ENCODE data around the gene NINJ1.
"Not testable (repeated sequence)": the region's sequence is repeated elsewhere in the genome, so short reads cannot be mapped to it uniquely, and the experiment has no call there.

NINJ1 gene

GRCh38 chr9:93159601-93160471 is 25.8 kb upstream of the NINJ1 start:
- peak; percentile 48 for DNase-seq

- no peak for DNase-seq
These were observed 22.5 kb upstream of the NINJ1 start for GRCh38 chr9:93156475-93157008.

DNA sequence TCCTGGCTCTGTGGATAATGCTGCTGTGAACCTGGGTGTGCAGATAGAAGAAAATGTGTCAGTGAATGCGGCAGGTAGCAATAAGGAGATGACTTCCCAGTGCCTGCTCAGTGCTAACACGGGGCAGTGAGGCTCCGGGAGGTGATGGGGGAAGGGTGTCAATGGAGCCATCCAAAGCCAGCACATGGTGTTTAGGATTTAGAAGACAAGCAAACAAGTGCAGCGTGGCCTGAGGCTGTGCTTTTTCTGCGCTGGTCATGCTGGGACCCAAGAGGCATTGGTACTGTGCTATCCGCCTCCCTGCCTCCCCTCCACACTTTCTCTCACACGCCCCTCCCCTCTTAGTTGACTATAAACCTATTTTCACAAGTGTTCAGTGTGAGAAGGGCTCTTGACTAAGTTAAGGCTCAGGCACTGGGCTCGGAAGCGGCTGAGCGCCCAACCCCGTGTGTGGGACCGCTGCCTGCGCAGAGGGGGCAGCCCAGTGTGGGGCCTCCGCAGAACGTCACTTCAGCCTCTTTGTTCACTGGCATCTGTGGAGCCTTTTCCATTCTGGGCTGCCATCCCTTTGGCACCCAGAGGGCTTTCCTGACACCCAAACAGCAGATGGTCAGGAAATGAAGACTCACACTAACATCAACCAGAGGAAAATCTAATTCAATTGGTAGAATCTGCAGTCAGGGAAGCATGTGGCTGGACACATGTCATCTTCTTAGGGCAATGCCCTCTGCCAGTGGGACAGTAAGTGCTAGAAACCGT is 21.8 kb upstream of the NINJ1 start:
- DNase-seq = no peak

DNA sequence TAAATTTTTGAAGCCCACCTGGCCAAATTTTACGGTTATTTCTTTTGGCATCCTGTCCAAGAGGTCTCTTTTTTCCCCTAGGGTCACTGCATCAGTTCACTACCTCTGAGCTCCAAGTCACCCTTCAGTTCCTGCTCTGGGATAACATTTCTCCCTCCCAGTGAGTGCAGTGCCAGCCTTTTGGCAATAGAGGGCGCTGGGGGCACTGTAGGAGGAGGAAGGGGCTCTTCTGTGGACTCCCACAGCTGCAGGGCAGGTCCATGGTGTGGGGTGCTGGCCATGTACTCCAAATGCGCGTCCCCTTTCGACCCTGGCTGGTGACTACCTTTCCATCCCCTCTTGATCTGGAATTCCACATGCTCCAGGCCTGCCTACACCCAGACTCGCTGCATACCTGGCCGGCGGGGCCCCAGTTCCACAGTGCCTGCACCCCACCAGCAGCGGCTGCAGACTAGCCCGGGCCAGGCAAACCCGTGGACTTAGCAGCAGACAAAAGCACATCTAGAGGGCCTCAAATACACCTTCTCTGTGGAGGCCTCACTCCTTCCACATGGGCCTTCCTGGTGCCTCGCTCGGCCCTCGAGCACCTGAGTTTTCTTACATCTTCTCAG is 20.3 kb upstream of the NINJ1 start:
- DNase-seq = peak; percentile 34

DNA sequence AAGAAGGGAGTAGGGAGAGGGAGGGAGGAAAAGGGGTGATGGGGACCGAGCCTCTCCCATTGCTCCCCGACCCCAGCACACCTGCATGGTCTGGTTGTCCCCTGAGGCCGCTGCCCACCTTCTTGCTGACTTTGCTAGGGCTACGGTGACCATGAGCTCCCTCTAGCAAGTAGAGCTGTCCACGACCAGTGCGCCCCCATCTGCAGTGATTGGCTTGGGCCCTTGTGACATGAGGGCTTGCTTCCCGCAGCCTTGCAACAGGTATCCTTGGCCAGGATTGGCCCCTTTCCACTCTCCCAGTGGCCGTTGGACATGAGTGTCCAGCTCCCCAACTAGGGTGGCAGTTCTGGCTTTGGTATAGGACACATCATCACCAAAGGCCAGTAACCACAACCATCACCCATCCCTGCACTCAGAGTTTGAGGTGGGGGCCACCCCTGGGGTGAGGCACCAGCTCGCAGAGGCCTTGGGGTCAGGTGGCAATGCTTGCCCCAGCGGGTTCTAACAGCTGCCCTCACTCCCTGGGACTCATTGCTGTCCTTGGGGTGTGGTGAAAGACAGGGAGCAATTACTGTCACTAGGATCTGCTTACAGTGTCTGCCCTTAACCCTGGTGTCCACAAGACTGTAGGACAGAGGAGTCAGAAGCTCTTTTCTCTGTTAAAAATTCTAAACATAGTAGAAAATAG is 17.2 kb upstream of the NINJ1 start:
- DNase-seq = no peak

- no peak for DNase-seq
These were observed 15.3 kb upstream of the NINJ1 start for GRCh38 chr9:93149361-93149760.

DNA sequence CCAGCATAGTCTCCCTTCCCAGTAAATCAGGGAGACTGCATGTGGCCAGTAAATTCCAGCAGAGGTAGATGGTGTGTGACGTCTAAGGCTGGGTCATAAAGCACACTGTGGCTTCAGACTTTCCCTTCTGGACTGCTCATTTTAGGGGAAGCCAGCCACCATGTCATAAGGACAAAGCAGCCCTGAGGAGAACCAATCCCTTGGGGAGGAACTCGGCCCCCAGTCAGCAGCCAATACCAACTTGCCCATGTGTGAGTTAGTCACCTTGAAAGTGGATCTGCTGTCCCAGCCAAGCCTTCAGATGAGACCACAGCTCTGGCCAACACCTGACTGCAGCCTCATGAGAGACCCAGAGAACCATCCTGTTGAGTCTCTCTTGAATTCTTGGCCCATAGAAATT is 14.7 kb upstream of the NINJ1 start:
- DNase-seq = no peak

GRCh38 chr9:93147632-93148031 is 13.6 kb upstream of the NINJ1 start:
- no peak for DNase-seq

DNA sequence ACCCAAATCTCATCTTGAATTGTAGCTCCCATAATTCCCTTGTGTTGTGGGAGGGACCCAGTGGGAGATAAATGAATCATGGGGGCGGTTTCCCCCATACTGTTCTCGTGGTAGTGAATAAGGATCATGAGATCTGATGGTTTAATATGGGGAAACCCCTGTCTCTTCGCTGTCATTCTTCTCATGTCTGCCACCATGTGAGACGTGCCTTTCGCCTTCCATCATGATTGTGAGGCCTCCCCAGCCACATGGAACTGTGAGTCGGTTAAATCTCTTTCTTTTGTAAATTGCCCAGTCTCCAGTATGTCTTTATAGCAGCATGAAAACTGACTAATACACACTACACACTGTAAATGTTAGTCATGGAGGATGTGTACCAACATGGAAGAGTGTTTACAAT is 12.6 kb upstream of the NINJ1 start:
- not testable (repeated sequence) for DNase-seq

DNA sequence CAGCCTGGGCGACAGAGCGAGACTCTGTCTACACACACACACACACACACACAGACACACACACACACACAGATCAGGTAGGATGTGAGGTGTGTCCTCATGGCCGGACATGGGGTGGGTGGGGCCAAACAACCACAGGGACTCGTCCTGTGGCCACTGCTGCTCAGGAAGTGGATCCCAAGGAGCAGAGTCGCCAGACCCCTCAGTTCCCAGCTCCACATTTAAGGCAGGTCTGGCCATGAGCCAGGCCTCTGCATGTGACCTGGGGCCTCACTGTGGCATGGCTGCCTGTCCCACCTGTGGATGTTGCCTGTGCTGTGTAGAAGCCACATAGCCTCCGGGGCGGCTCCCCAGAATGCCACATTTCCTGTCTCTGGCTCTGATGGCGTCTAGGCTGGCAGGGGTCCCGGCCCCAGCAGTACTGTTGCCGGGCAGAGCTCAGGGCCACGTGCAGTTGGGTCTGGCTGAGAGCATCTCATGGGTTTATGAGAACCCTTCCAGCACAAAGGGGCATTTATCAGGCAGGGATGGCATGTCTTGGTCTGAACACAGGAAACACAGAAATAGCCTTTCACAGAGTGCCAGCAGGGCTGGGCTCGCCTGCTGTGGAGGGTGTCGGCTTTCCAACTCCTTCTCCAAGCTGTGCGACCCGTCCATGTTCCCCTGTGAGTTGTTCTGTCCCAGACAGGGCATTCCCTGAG is 9.9 kb upstream of the NINJ1 start:
- DNase-seq = peak; percentile 36

- no peak for DNase-seq
These were observed 7.9 kb upstream of the NINJ1 start for GRCh38 chr9:93141771-93142483.

- DNase-seq = no peak
These were observed 5.5 kb upstream of the NINJ1 start for GRCh38 chr9:93139365-93140182.

- DNase-seq = no peak
These were observed 4.2 kb upstream of the NINJ1 start for GRCh38 chr9:93138171-93138764.

GRCh38 chr9:93137362-93137761 is 3.3 kb upstream of the NINJ1 start:
- DNase-seq = no peak

GRCh38 chr9:93136011-93136440 is 2.0 kb upstream of the NINJ1 start:
- no peak for DNase-seq

GRCh38 chr9:93134740-93135444 is 841 bp upstream of the NINJ1 start:
- no peak for DNase-seq

GRCh38 chr9:93133681-93134014 is 403 bp downstream of the NINJ1 start:
- DNase-seq = peak; percentile 29

DNA sequence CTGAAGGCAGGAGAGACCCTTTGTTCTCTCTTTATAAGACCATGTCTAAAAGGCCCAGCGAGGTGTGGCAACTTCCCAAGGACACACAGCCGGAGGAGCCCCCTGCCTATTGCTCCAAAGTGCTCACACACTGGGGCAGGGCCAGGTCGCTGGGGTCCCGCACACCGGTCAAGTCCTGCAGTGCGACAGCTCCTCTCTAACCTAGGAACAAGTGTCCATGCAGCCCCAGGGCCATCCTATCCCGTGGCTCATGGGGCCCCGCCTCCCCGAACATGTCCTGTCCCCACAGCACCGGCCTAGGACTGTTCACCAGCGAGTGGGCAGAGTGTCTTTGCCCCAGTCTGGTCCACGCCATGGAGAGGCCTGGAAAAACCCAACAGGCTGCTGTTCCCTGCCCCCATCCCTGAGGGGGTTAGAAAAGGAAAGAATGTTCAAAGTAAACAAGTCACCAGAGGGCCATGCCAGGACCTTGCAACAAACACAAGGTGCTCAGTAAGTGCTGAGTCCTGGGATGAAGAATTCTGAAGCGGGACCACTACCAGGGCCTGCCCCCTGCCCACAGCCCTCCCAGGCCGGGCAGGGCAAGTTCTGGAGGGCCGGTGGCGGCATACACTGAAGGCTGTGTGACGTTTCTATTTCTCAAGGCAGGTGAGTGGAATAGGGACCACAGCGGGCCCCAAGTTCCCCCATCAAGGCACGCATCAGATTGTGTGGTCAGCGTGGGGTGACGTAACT is 938 bp downstream of the NINJ1 start:
- no peak for DNase-seq
